ENCODE measurements around the gene AMY2B. TPM values are rescaled to one million over a fixed set of nuclear protein-coding genes. Genes with fewer than 3 reads are reported as not detected.

Gene AMY2B
- total and polyA plus RNA-seq, 9 of the 15 experiments (the other 6 are each of a cell fraction or from before 2014, with no cell fraction given): 0.22 to 2.0 (median 0.49) TPM

DNA sequence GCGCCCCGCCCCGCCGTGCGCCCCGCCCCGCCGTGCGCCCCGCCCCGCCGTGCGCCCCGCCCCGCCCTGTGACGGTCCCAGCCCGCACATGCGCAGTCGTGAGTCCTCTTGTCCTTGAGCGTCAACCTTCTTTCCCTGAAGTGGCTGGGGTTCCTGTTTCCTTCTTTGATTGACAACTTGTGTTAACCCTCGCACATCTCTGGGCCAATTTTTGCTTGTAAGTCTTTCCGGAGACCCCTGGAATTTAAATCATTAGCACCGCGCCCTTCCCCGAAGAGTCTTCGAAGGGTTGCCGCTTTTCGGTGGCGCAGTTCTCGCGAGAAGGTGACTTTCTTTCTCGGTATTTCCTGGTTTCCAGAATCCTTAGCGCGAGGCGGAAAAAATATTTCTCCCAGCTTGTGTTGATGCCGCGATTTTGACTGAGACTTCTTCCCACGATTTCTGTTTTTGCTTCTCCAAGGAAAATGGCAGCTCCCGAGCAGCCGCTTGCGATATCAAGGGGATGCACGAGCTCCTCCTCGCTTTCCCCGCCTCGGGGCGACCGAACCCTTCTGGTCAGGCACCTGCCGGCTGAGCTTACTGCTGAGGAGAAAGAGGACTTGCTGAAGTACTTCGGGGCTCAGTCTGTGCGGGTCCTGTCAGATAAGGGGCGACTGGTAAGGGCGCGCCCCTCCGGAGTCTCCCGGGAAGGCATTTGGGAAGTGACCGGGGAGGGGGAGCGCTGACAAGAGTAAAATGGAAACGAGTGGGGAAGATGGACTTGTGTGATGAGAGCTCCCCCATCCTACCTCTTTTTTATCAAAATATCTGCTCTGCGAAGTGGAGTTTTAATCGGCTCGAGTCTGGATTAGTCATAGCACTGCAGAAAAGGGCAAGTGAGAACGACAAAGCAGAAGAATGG is 45.5 kb upstream of the AMY2B start, which contains the start of gene RNPC3:
TSS of gene RNPC3 (plus strand) at position 93 of the 901 bp plus-strand sequence. CDS start at position 465, 372 bp downstream.
- ChIA-PET POLR2A (interaction anchor here (0.6 to 0.8 kb wide), 4 partner anchors 15 to 1731 kb away, joined by 3 to 5 read pairs (median 3); no protein-coding TSS in a partner anchor), CTCF (ENCODE audit: low intra/inter-chr PET ratio) (interaction anchor here (1.0 kb wide), 1 partner anchor 13 kb away, joined by 3 read pairs; no protein-coding TSS in a partner anchor)
- DNase-seq (ENCODE audit: extremely low read depth in 1 of 4, low spot score in 3 of 4) (peak; percentile 79 to 94 (median 88)), FAIRE-seq (peak; percentile 85), ATAC-seq (peak; percentile 84)
- Histone ChIP-seq H3K36me3 (ENCODE audit: control insufficient read depth, insufficient read depth, low read length) (peaks cover 22% of the 10 kb centered on the region), H3K4me2 (ENCODE audit: insufficient read depth, low read length) (peak within 1 kb of the TSS; percentile 88), H3K4me3 (peak within 1 kb of the TSS; percentile 84), H2AFZ (ENCODE audit: low read depth, low read length) (peak within 1 kb of the TSS; percentile 98), H3K27ac (ENCODE audit: extremely low read depth, low read depth, low read length) (peak within 1 kb of the TSS; percentile 99), H3K4me1 (replicated peaks in 1 of 2; ENCODE audit: control insufficient read depth in 2 of 2, insufficient read depth in 2 of 2, low read length in 2 of 2) (peaks cover 3 to 6% of the 10 kb centered on the region in 2 experiments; a peak in 3 of 5 replicates), H3K9ac (ENCODE audit: insufficient read depth in 1 of 2, low read depth in 2 of 2, low read length in 2 of 2) (peak within 1 kb of the TSS; percentile 92 to 98), H4K20me1 (replicated peaks; ENCODE audit: control insufficient read depth, insufficient read depth, low read length) (no peaks in the 10 kb centered on the region), H3K9me1 (ENCODE audit: control insufficient read depth, insufficient read depth, low read length) (no peaks in the 10 kb centered on the region), H3K9me3 (replicated peaks; ENCODE audit: control insufficient read depth, insufficient read depth, low read depth, low read length) (no peaks in the 10 kb centered on the region), H3K27me3 (ENCODE audit: control insufficient read depth in 2 of 2, insufficient read depth in 2 of 2, low read length in 2 of 2) (no peaks in the 10 kb centered on the region), H3K79me2 (ENCODE audit: control insufficient read depth, insufficient read depth, low read length) (peaks cover 43% of the 10 kb centered on the region)
- intact Hi-C loops (cut with micrococcal nuclease) (no loop called here), in situ Hi-C loops (cut with MboI) (no loop called here)
- TSS peak; percentile 70 for BruUV-seq (replicated peaks)
- WGBS (ENCODE audit: insufficient coverage, low coverage, missing lambda C conversion rate): under 1% methylated on average over 40 of the region's 62 CpGs
- TF ChIP-seq ARHGAP35 (IDR thresholded peaks at IDR 0.05; ENCODE audit: partially characterized antibody) (peak; percentile 90), FOSL1 (tag; conservative IDR thresholded peaks at IDR 0.05) (peak; percentile 64; the same call in 1 of the 2 replicates), PHF8 (IDR thresholded peaks at IDR 0.05; ENCODE audit: borderline replicate concordance, low read length) (peak; percentile 71), MYC (IDR thresholded peaks at IDR 0.05; ENCODE audit: low read depth, low read length) (peak; percentile 13; the same call in 1 of the 2 replicates), MYC (CRISPR knock-in tag; IDR thresholded peaks at IDR 0.05; ENCODE audit: borderline replicate concordance, low read depth) (0 out of 2 replicates have a peak, but pooled peaks have one; percentile 18), EHMT2 (IDR thresholded peaks at IDR 0.05) (peak; percentile 35; the same call in 1 of the 2 replicates), SUPT5H (IDR thresholded peaks at IDR 0.05) (peak; percentile 84), E2F6 (IDR thresholded peaks at IDR 0.05; ENCODE audit: borderline replicate concordance in 1 of 2, extremely low read depth in 1 of 2, insufficient read depth in 1 of 2, insufficient read length in 1 of 2, low read depth in 1 of 2, low read length in 1 of 2, poor library complexity in 1 of 2, severe bottlenecking in 1 of 2) (peak; percentile 86 to 93), CBX1 (IDR thresholded peaks at IDR 0.05; ENCODE audit: low read depth) (peak; percentile 20; the same call in 1 of the 2 replicates), JUND (IDR thresholded peaks at IDR 0.05; ENCODE audit: borderline replicate concordance, low read depth, low read length) (peak; percentile 37; the same call in 1 of the 2 replicates), JUND (tag; IDR thresholded peaks at IDR 0.05; ENCODE audit: borderline replicate concordance, low read depth, low read length) (0 out of 3 replicates have a peak, but pooled peaks have one; percentile 16)
- TF ChIP-seq, protein P1, sequence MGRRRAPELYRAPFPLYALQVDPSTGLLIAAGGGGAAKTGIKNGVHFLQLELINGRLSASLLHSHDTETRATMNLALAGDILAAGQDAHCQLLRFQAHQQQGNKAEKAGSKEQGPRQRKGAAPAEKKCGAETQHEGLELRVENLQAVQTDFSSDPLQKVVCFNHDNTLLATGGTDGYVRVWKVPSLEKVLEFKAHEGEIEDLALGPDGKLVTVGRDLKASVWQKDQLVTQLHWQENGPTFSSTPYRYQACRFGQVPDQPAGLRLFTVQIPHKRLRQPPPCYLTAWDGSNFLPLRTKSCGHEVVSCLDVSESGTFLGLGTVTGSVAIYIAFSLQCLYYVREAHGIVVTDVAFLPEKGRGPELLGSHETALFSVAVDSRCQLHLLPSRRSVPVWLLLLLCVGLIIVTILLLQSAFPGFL (CRISPR knock-in tag; IDR thresholded peaks at IDR 0.05): no peak
- TF ChIP-seq, protein P2, sequence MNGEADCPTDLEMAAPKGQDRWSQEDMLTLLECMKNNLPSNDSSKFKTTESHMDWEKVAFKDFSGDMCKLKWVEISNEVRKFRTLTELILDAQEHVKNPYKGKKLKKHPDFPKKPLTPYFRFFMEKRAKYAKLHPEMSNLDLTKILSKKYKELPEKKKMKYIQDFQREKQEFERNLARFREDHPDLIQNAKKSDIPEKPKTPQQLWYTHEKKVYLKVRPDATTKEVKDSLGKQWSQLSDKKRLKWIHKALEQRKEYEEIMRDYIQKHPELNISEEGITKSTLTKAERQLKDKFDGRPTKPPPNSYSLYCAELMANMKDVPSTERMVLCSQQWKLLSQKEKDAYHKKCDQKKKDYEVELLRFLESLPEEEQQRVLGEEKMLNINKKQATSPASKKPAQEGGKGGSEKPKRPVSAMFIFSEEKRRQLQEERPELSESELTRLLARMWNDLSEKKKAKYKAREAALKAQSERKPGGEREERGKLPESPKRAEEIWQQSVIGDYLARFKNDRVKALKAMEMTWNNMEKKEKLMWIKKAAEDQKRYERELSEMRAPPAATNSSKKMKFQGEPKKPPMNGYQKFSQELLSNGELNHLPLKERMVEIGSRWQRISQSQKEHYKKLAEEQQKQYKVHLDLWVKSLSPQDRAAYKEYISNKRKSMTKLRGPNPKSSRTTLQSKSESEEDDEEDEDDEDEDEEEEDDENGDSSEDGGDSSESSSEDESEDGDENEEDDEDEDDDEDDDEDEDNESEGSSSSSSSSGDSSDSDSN (IDR thresholded peaks at IDR 0.05; ENCODE audit: borderline replicate concordance in 1 of 2, low read depth in 2 of 2, low read length in 2 of 2): 0 out of 4 replicates have a peak, but pooled peaks of 1 of the 2 experiments have one; percentile 32
- TF ChIP-seq, protein P3, sequence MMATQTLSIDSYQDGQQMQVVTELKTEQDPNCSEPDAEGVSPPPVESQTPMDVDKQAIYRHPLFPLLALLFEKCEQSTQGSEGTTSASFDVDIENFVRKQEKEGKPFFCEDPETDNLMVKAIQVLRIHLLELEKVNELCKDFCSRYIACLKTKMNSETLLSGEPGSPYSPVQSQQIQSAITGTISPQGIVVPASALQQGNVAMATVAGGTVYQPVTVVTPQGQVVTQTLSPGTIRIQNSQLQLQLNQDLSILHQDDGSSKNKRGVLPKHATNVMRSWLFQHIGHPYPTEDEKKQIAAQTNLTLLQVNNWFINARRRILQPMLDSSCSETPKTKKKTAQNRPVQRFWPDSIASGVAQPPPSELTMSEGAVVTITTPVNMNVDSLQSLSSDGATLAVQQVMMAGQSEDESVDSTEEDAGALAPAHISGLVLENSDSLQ (IDR thresholded peaks at IDR 0.05): peak; percentile 71

Data from K562 (cell line).